ENCODE measurements around the gene FBXO11.

- TF ChIP-seq, protein P1, sequence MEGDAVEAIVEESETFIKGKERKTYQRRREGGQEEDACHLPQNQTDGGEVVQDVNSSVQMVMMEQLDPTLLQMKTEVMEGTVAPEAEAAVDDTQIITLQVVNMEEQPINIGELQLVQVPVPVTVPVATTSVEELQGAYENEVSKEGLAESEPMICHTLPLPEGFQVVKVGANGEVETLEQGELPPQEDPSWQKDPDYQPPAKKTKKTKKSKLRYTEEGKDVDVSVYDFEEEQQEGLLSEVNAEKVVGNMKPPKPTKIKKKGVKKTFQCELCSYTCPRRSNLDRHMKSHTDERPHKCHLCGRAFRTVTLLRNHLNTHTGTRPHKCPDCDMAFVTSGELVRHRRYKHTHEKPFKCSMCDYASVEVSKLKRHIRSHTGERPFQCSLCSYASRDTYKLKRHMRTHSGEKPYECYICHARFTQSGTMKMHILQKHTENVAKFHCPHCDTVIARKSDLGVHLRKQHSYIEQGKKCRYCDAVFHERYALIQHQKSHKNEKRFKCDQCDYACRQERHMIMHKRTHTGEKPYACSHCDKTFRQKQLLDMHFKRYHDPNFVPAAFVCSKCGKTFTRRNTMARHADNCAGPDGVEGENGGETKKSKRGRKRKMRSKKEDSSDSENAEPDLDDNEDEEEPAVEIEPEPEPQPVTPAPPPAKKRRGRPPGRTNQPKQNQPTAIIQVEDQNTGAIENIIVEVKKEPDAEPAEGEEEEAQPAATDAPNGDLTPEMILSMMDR (conservative IDR thresholded peaks at IDR 0.05): 0 out of 2 replicates have a peak, but pooled peaks have one; percentile 78
- TF ChIP-seq EZH2 (IDR thresholded peaks at IDR 0.05; ENCODE audit: low read depth): no peak
Measured at GRCh38 chr2:47906157-47907038, at the start of gene FBXO11.

All from PC-9 (cell line).